Effector CD4-positive, alpha-beta T cell (primary cell): ENCODE data around the gene PREPL.
"Not testable (repeated sequence)": the region's sequence is repeated elsewhere in the genome, so short reads cannot be mapped to it uniquely, and the experiment has no call there.

Experiments
- DNase-seq: peaks from one replicate; pipeline ENCODE4 v3.0.0-alpha.2; 2020

PREPL gene

GRCh38 chr2:44347526-44347925 is 13.8 kb downstream of the PREPL start:
- no peak for DNase-seq

GRCh38 chr2:44342854-44343253 is 18.4 kb downstream of the PREPL start:
- DNase-seq: no peak

- no peak for DNase-seq
Measured at GRCh38 chr2:44335806-44336538, 25.3 kb downstream of the PREPL start.

GRCh38 chr2:44333994-44334393 is 27.3 kb downstream of the PREPL start:
- no peak for DNase-seq

- DNase-seq: no peak
Measured at GRCh38 chr2:44330801-44331200, 30.5 kb downstream of the PREPL start.

GRCh38 chr2:44329343-44329742 is 32.0 kb downstream of the PREPL start:
- no peak for DNase-seq

GRCh38 chr2:44328750-44329149 is 32.5 kb downstream of the PREPL start:
- DNase-seq: no peak

- no peak for DNase-seq
Measured at GRCh38 chr2:44326548-44327264, 34.6 kb downstream of the PREPL start.

GRCh38 chr2:44325897-44326296 is 35.4 kb downstream of the PREPL start:
- DNase-seq: no peak

GRCh38 chr2:44324971-44325426 is 36.3 kb downstream of the PREPL start:
- DNase-seq: no peak

GRCh38 chr2:44321360-44321759 is 39.9 kb downstream of the PREPL start:
- DNase-seq: no peak

- no peak for DNase-seq
Measured at GRCh38 chr2:44320832-44321231, 40.5 kb downstream of the PREPL start.

- no peak for DNase-seq
Measured at GRCh38 chr2:44315945-44316344, 45.3 kb downstream of the PREPL start.

- no peak for DNase-seq
Measured at GRCh38 chr2:44314362-44314761, 46.9 kb downstream of the PREPL start.

- no peak for DNase-seq
Measured at GRCh38 chr2:44310287-44310686, 51.0 kb downstream of the PREPL start.

GRCh38 chr2:44305882-44306281 is 55.4 kb downstream of the PREPL start:
- no peak for DNase-seq

GRCh38 chr2:44304258-44304657 is 57.0 kb downstream of the PREPL start:
- no peak for DNase-seq

- not testable (repeated sequence) for DNase-seq
Measured at GRCh38 chr2:44303766-44304165, 57.5 kb downstream of the PREPL start.

GRCh38 chr2:44301111-44301510 is 60.2 kb downstream of the PREPL start:
- no peak for DNase-seq

GRCh38 chr2:44299635-44300034 is 61.7 kb downstream of the PREPL start:
- DNase-seq: no peak

GRCh38 chr2:44297431-44297830 is 63.9 kb downstream of the PREPL start:
- DNase-seq: no peak

- DNase-seq: no peak
Measured at GRCh38 chr2:44296653-44297052, 64.6 kb downstream of the PREPL start.

GRCh38 chr2:44295633-44296359 is 65.5 kb downstream of the PREPL start:
- no peak for DNase-seq

GRCh38 chr2:44295113-44295512 is 66.2 kb downstream of the PREPL start:
- no peak for DNase-seq
